ENCODE measurements around the gene SCN9A.

- no peak for TF ChIP-seq POLR2AphosphoS5 (IDR thresholded peaks at IDR 0.05)
- TF ChIP-seq POLR2A (IDR thresholded peaks at IDR 0.05), result no peak
- no peak for TF ChIP-seq CTCF (IDR thresholded peaks at IDR 0.05)
- TF ChIP-seq EP300 (IDR thresholded peaks at IDR 0.05), result no peak
Observed at GRCh38 chr2:166282154-166282553, 93.6 kb downstream of the SCN9A start.
